ENCODE data around the gene SLC43A1. TPM values are rescaled to one million over a fixed set of nuclear protein-coding genes. Genes with fewer than 3 reads are reported as not detected.
A peak's percentile ranks its signal among the peaks of the same experiment; 100 is the strongest.

SLC43A1 gene
- total RNA-seq, 1 experiment from 2014 or later, result 11.8 TPM

GRCh38 chr11:57458410-57459163 is 56.9 kb downstream of the SLC43A1 start:
- Histone ChIP-seq H3K27me3 (ENCODE audit: insufficient read depth, low read length) (no peaks in the 10 kb centered on the region), H3K4me2 (ENCODE audit: low read length) (peak overlapping the region; percentile 98), H3K4me3 (replicated peaks in 1 of 2; ENCODE audit: low read depth in 1 of 2, low read length in 2 of 2) (peak overlapping the region; percentile 41 to 67), H3K4me1 (ENCODE audit: control insufficient read depth in 1 of 2, insufficient read depth in 2 of 2, low read length in 2 of 2) (peaks cover 16 to 42% of the 10 kb centered on the region in 2 experiments; a peak in 3 of 4 replicates), H3K9me2 (ENCODE audit: insufficient read depth) (no peaks in the 10 kb centered on the region), H3K9ac (ENCODE audit: low read length) (peak overlapping the region; percentile 57), H4K20me1 (ENCODE audit: insufficient read depth) (no peaks in the 10 kb centered on the region), H3K27ac (ENCODE audit: low read depth, low read length) (no peak overlapping the region), H3K9me3 (ENCODE audit: control insufficient read depth in 1 of 2, insufficient read depth in 1 of 2, low read depth in 1 of 2, low read length in 2 of 2) (no peaks in the 10 kb centered on the region), H3K36me3 (ENCODE audit: control insufficient read depth in 1 of 2, insufficient read depth in 2 of 2, low read length in 2 of 2) (no peaks in the 10 kb centered on the region), H2AFZ (ENCODE audit: low read depth, low read length, poor library complexity, severe bottlenecking) (peak overlapping the region; percentile 98), H3K79me2 (ENCODE audit: insufficient read depth, low read length) (no peaks in the 10 kb centered on the region)
- ChIA-PET RAD21 (ENCODE audit: low non-redundant PET in 1 of 2, low total read pairs in 2 of 2, uncharacterized antibody in 2 of 2, unreplicated experiment in 2 of 2) (interaction anchor here (0.6 to 2.1 kb wide), 4 partner anchors 39 to 183 kb away, joined by 3 to 5 read pairs (median 4); no protein-coding TSS in a partner anchor), CTCF (interaction anchor here (0.6 to 3.9 kb wide), 17 partner anchors 14 to 1055 kb away, joined by 3 to 41 read pairs (median 4); partner anchors contain the start of genes SLC43A1 and UBE2L6), POLR2A (interaction anchor here (1.3 to 1.7 kb wide), 3 partner anchors 66 to 185 kb away, joined by 4 to 5 read pairs (median 4); no protein-coding TSS in a partner anchor)
- TF ChIP-seq ELF1 (IDR thresholded peaks at IDR 0.05; ENCODE audit: borderline replicate concordance, low read depth), result no peak
- TF ChIP-seq RAD21 (IDR thresholded peaks at IDR 0.05; ENCODE audit: low read depth), result peak; percentile 62
- no peak for TF ChIP-seq JUND (IDR thresholded peaks at IDR 0.05)
- TF ChIP-seq FOSL1 (IDR thresholded peaks at IDR 0.05; ENCODE audit: low read depth), result no peak
- TF ChIP-seq POLR2AphosphoS5 (IDR thresholded peaks at IDR 0.05; ENCODE audit: low read depth, low read length), result no peak
- no peak for TF ChIP-seq EZH2 (IDR thresholded peaks at IDR 0.05)
- TF ChIP-seq, protein P1, sequence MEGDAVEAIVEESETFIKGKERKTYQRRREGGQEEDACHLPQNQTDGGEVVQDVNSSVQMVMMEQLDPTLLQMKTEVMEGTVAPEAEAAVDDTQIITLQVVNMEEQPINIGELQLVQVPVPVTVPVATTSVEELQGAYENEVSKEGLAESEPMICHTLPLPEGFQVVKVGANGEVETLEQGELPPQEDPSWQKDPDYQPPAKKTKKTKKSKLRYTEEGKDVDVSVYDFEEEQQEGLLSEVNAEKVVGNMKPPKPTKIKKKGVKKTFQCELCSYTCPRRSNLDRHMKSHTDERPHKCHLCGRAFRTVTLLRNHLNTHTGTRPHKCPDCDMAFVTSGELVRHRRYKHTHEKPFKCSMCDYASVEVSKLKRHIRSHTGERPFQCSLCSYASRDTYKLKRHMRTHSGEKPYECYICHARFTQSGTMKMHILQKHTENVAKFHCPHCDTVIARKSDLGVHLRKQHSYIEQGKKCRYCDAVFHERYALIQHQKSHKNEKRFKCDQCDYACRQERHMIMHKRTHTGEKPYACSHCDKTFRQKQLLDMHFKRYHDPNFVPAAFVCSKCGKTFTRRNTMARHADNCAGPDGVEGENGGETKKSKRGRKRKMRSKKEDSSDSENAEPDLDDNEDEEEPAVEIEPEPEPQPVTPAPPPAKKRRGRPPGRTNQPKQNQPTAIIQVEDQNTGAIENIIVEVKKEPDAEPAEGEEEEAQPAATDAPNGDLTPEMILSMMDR (IDR thresholded peaks at IDR 0.05 in 2 of 3, conservative IDR thresholded peaks at IDR 0.05 in 1 of 3; ENCODE audit: borderline replicate concordance in 1 of 3, insufficient read depth in 1 of 3, low read depth in 2 of 3, low read length in 2 of 3), result peak; percentile 78 to 94 (median 85)
- TF ChIP-seq ZFX (IDR thresholded peaks at IDR 0.05), result no peak
- no peak for TF ChIP-seq ATF3 (IDR thresholded peaks at IDR 0.05)
- TF ChIP-seq REST (IDR thresholded peaks at IDR 0.05; ENCODE audit: low read depth), result no peak
- ATAC-seq (peak; percentile 47), DNase-seq (ENCODE audit: low read depth, low spot score) (no peak)
- intact Hi-C loops (cut with micrococcal nuclease), result loop anchor here (1.0 to 5.0 kb wide), 4 partner anchors 111 to 1054 kb away; no protein-coding TSS in a partner anchor
- BruUV-seq (replicated peaks), result no TSS peak
